Measurements from ENCODE around the gene GPR21.

Gene GPR21, protein sequence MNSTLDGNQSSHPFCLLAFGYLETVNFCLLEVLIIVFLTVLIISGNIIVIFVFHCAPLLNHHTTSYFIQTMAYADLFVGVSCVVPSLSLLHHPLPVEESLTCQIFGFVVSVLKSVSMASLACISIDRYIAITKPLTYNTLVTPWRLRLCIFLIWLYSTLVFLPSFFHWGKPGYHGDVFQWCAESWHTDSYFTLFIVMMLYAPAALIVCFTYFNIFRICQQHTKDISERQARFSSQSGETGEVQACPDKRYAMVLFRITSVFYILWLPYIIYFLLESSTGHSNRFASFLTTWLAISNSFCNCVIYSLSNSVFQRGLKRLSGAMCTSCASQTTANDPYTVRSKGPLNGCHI

DNA sequence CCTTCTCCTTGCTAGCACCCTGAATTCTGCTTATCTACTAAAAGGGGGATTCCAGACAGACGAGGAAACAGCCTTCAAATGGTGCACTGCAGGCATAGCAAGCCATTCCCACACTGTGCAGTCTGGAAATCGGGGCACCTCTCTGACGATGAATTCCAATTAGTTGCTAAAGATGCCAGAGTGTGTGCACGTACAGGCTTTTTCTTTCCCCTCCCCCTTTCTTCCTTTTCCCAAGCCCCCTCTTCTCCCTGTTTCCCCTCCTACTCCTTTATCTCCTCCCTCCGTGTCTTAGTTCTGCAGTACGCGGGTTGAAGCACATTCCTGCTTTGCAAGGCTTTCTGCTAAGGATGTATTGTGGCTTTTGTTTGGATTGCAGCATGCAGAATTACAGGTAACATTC lies at the start of gene GPR21:
Gene GPR21, plus strand, starts transcription at position 316 of the 400 bp plus-strand sequence. CDS start 900 bp downstream, outside the sequence.
- DNase-seq (ENCODE audit: low read depth in 2 of 3, low spot score in 1 of 3): no peak

DNA sequence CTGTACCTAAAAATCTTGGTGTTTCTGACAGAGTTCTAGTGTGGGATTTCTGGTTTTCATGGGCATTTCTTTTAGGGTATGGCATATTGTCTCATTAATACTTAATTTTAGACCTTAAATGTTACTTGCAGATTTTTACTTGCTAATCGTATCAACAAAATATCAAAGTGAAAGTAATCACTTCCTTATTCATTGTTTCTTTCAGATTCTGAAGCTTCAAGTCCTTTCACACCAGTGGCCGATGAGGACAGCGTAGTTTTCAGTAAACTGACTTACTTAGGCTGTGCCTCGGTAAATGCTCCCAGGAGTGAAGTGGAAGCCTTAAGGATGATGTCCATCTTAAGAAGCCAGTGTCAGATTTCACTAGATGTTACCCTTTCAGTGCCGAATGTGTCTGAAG lies 47.5 kb upstream of the GPR21 start:
- no peak for DNase-seq (ENCODE audit: low read depth in 2 of 3, low spot score in 1 of 3)

DNA sequence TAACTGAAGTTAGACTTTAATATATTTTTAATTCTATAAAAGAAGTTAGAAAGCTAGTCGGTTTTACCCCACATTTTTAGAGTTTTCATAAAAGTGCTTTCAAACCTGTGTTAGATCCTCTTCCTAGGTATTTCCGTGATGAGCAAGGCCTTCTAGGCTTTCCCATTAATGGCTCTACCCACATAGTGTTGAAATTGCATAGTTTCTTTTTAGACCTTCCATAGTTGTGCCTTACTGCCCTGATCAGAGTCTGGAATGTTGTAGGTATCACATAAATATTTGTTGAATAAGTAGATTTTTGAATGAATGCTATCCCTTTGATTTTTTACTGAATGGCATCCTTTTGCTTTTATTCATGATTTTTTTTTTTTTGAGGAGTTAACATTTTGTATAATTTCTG lies 45.3 kb upstream of the GPR21 start:
- no peak for DNase-seq (ENCODE audit: low read depth in 2 of 3, low spot score in 1 of 3)

DNA sequence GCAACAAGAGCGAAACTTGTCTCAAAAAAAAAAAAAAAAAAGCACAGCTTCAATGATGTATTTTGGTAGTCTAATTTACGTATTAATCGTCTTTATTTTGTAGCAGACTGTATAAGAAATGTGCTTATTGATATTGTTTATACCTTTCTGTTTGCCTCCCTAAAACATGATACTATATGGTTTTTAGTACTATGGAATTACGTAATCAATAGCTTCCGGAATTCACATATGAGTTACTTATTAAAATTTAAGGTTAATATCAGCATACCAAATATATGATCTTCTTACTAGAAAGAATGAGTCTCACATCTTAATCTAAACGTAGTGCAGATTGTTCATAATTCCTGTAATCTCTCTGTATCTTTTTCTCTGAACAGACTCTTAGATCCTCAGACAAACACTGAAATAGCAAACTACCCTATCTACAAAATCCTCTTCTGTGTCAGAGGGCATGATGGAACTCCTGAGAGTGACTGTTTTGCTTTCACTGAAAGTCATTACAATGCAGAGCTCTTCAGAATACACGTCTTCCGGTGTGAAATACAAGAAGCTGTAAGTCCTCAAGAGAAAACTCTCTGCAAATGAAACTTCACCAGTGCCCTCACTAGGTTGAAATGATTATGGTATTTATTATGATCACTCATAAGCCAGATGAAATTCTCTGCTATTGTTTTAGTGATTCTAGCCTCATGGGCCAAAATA lies 44.4 kb upstream of the GPR21 start:
- DNase-seq (ENCODE audit: low read depth in 2 of 3, low spot score in 1 of 3): no peak

DNA sequence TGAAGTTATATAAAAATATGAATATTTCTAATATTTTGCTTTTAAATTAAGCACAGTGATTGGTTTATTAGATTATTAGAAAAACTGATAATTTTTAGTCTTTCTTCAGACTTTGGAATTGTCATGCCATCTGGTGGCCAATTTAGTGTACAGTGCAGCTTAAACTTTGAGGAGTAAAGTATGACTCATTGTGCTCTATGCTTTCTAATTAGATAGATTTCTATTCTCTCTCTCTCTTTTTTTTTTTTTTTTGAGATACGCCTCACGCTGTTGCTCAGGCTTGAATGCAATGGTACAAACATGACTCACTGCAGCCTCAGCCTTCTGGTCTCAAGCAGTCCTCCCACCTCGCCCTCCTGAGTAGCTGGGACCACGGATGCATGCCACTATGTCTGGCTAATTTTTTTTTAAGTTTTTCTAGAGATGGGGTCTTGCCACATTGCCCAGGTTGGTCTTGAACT lies 42.1 kb upstream of the GPR21 start:
- DNase-seq (ENCODE audit: low read depth in 2 of 3, low spot score in 1 of 3): peak; percentile 2 to 24 (median 10)

DNA sequence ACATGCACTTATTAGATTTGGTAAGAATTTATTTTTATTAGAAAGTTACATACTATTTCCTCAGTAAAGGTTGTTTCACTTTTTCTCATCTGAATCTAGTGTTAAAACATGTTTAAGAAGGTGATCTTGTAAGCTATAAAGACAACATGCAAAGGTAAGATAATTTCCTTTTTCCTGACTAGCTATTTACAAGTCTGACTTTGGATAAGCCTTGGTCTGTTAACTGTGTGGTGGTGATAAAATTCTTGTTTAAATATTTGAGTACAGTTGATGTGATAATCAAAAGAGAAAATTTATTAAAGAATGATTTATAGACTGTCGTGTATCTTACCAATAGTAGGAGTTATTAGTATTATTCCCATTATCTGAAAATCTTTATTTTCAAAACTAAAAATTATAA lies 36.9 kb upstream of the GPR21 start:
- DNase-seq (ENCODE audit: low read depth in 2 of 3, low spot score in 1 of 3): no peak

DNA sequence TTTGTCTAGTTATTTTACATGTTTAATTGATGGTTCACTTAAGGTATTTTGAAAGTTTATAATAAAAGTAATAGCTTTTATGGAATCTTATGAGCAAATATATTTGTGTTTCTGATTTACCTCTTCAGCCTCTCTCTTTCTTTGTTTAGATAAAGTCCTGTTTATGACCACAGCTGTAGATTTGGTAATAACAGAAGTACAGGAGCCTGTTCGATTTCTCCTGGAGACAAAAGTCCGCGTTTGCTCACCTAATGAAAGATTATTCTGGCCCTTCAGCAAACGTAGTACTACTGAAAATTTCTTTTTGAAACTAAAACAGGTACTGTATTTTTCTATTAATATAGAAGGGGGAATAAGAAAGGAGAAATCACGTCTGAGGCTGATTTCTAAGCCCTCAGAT lies 35.0 kb upstream of the GPR21 start:
- DNase-seq (ENCODE audit: low read depth in 2 of 3, low spot score in 1 of 3): no peak

DNA sequence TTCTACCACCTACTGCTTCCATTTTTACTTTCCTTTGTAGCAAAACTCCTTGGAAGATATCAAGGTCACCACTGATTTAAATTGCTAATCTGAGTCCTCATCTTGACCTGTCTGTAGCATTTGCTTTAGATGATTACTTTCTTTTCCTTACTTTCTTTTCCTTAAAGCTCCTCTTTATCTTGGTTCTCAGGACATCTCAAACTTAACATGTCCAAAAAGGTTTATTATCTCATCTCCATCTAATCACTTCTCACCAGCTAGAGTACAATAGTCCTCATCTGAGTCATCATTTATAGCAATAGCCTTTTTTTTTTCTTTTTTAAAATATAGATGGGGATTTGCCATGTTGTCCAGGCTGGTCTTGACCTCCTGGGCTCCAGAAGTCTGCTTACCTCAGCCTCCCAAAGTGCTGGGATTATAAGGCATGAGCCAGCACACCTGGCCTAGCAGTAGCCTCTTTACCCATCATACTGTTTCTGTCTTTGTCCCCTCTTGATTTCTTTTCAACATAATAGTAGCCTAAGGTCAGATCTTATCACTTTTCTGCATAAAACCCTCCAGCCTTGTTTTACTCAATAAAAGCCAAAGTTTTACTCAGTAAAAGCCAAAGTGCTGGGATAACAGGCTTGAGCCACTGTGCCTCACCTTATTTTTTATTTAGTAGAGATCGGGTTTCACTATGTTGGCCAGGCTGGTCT lies 32.9 kb upstream of the GPR21 start:
- no peak for DNase-seq (ENCODE audit: low read depth in 2 of 3, low spot score in 1 of 3)

DNA sequence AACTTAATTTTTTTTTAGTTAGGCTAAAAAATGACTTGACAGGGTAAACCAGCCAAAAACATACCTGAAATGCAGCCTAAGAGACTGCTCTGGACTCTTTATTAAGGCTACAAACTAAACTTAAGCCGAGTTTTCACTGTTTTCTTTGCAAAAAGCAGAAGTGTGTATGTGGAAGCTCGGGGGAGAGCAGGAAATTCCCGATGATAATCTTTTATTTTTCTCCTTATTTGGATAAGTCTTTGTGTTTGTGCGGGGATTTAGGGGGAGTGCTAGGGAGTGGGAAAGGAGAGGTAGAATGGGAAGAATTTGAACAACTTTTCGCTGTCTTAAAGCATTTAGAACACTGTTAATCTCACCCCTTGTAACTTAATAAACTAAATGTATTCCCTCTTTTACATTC lies 30.7 kb upstream of the GPR21 start:
- DNase-seq (ENCODE audit: low read depth in 2 of 3, low spot score in 1 of 3): no peak

DNA sequence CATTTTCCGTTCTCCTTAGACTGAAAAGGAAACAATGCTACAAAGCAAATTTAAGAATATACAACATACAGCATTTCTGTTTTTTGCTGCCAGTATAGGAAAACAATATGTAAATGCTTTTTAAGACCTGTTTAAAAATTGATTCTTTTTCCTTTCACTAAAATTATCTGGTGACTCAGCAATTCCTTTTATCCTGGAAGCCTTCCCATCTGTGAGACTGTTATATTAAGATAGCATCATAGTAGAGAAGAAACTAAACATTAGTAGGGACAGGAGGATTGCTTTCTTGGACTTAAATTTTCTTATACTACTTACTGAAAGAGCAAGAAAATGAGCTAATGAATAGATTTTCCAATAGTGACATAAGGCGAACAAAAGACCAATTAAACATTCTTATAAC lies 30.0 kb upstream of the GPR21 start:
- no peak for DNase-seq (ENCODE audit: low read depth in 2 of 3, low spot score in 1 of 3)

DNA sequence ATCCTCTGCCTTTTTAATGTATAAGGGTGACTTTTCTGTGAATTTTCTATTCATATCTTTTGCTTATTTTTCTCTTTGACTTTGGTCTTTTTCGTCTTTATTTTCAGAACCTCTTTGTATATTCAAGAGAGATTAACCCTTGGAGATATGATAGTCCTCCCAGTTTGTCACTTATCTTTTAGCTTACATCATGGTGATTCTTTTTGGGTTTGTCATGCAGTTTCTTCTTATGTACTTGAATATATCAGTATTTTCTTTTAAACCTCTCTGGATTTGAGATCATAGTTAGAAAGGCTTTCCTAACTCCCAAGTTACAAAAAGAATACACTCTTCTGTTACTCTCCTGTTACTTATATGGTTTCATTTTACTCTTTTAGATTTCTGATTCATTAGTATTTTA lies 27.5 kb upstream of the GPR21 start:
- DNase-seq (ENCODE audit: low read depth in 2 of 3, low spot score in 1 of 3): no peak

DNA sequence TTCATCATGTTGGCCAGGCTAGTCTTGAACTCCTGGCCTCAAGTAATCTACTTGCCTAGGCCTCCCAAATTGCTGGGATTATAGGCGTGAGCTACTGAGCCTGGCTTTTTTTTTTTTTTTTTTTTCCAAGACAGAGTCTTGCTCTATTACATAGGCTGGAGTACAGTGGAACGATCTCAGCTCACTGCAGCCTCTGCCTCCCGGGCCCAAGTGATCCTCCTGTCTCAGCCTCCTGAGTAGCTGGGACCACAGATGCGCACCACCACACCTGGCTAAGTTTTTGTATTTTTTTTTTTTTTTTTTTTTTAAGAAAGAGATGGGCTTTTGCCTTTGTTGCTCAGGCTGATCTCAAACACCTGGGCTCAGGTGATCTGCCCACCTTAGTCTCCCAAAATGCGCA lies 26.2 kb upstream of the GPR21 start:
- no peak for DNase-seq (ENCODE audit: low read depth in 2 of 3, low spot score in 1 of 3)

DNA sequence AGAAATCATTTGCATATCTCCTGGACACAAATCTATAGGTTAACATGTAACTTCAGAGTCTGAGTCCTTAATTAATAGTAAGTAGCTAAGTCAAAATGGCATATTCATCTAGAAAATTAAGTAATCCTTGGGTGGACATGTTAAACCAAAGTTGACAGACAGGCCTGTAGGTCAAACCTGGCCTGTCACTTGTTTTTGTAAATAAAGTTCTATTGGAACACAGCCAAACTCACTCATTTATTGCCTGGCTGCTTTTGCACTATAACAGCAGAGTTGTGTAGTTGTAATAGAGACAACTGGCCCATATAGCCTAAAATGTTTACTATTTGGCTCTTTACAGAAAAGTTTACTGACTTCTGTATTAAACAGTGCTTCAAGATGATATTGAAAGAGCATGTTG lies 24.6 kb upstream of the GPR21 start:
- no peak for DNase-seq (ENCODE audit: low read depth in 2 of 3, low spot score in 1 of 3)

DNA sequence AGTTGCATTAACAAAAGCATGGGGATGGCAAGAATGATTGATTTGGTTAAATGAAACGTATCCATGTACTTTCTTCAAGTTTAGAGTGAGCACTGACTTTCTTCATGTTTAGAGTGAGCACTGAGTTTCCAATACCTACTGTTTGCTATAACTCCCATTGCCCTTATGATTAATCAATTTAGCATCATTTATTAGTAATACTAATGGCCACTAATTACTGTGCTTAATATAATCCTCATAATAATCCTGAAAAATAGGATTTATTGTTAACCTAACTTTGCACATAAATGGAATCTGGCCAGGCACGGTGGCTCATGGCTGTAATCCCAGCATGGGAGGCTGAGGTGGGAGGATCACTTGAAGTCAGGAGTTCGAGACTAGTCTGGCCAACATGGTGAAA lies 22.1 kb upstream of the GPR21 start:
- no peak for DNase-seq (ENCODE audit: low read depth in 2 of 3, low spot score in 1 of 3)

DNA sequence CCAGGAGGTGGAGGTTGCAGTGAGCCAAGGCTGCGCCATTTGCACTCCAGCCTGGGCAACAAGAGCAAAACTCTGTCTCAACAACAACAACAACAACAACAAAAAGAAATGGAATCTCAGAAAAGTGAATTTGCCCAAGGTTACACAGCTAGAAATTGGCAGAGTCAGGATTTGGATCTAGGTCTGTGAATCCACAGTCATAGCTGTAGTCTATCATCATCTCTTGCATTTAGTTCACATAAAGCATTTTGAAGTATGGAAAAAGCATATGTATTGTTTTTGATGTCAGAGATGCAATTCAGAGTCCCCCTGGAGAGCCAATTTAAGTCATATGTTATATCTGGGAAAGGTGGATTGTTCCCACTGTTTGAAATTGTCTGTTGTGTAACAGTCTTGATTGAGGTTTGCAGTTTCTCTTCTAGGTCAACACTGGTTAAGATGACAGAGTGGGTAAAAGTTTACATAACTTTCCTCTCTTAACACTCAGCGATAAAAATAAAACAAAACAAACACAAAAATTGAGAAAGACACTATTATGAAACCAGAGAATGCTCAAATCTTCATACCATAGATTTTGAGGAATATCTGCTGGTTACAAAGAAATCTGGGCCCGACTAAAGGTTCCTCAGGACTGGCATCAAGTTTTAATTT lies 21.5 kb upstream of the GPR21 start:
- DNase-seq (ENCODE audit: low read depth in 2 of 3, low spot score in 1 of 3): no peak

DNA sequence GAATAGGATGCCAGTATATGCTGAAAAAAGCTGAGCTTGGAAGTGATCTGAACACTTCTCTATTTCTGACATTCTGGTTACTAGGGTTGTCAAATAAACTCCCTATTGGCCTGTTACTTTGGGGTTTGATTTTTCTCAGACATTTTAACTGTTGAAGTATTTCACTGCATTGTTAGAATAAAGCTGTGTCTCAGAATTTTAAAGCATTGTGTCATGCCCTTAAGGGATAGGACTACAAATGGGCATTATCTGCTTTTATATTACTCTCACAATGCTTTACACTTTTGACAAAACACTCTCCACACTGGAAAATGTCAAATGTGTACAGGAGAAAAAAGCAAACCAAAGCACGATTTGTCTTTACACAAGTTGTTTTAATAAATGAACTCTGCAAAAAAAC lies 16.8 kb upstream of the GPR21 start:
- no peak for DNase-seq (ENCODE audit: low read depth in 2 of 3, low spot score in 1 of 3)

DNA sequence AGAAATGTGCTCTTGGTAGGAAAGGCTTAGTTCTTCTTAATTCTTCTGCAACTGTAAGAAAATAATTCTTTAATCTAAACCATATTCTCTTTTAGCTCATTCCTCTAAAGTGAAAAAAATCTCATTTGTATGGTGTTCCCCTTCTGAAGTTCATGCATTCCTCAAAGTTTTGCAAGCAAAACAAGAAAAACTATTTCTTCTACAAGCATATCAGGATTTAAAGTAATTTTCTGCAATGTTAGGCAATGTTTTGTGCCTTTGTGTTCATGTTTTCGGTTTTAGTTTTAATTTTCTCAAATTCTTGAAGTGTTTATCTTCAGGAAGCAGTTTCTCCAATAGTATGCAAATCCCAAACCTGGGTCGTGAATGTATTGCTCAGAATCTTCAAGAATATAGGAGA lies 12.7 kb upstream of the GPR21 start:
- no peak for DNase-seq (ENCODE audit: low read depth in 2 of 3, low spot score in 1 of 3)

DNA sequence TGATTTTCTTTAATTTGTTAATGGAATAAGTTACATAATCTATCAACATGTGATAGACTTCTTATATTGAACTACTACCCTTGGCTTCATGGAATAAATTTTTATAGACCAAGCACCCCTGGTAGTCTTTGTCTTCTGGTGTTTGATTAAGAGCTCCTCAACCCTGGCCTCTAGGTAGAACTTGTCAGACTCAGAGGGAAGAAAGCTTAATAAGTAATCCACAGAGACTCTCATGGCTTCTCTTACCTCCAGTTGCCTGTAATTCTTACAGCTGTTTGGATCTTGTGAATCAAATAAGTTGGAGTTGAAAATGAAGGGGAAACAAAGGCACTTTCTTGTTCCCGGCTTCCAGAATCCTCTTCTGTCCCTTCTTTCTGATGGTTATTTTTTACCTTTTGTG lies 7.0 kb upstream of the GPR21 start:
- DNase-seq (ENCODE audit: low read depth in 2 of 3, low spot score in 1 of 3): no peak

DNA sequence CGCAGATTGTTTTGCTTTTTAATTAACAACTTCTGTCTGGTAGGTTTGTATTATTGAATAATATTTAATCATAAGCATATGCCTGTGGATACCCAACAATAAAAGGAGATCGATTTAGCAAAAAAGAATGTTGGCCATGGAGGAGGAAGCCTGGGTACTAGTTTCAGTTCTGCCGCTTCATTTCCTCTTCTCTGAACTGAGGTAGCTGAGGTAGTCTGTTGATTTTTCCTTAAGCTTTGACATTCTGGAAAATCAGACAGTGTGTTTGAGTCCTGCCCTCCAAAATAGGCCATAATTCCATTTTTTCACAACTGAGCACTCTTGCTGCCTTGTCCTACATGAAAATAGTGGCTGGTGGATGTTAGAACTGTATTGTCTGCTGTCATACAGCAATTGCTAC lies 6.0 kb upstream of the GPR21 start:
- DNase-seq (ENCODE audit: low read depth in 2 of 3, low spot score in 1 of 3): no peak

DNA sequence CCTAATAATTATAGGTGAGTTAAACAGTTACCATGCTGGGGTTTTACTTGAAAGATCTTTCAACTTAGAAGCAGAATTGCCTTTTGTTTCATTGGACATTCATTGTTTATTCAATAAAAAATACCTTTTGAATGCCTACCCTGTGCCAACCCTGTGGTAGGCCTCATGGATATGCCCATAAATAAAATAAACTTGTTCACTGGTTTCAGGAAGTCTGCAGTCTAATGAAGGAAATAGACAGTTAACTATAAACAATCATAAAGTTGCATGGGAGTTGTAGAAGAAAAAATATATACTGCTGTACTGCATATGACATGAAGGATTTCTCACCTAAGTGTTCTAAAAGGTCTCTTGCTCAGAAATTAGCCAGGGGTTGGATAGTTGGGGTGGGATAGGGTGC lies 5.3 kb upstream of the GPR21 start:
- no peak for DNase-seq (ENCODE audit: low read depth in 2 of 3, low spot score in 1 of 3)

DNA sequence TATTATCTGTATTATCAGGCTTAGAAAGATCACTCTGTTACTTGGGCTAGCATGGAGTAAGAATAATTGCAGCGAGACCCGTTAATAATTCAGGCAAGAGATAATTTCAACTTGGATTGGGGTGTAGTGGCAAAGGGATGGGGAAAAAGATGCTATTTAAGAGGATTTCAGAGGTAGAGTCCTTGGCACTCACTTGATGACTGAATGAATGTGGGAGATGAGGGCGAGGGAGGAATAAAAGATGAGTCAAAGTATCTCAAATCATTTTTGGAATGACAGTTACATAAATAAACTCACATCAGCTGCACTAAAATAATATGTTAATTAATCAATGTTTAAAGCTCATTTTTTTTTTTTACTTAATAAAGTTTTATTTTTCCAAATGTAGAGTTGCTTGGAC lies 4.5 kb upstream of the GPR21 start:
- DNase-seq (ENCODE audit: low read depth in 2 of 3, low spot score in 1 of 3): no peak

DNA sequence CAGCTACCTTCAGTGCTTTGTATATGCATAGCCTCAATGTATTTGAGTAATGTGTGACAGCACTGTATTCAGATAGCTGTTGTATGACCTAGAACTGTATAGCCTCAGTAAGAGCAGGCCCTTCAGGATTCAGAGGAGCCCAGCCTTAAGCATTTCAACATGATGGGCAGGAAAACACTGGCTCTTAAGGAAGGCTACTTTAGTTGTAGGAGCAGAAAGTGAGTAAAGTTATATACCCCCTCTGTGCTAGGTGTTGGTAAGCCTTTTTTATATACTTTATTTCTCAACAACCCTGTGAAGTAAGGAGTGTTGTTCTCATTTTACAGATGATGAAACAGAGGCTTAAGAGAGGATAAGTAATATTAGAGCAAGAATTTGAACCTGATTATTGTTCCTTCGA lies 1.5 kb upstream of the GPR21 start:
- no peak for DNase-seq (ENCODE audit: low read depth in 2 of 3, low spot score in 1 of 3)

All from stimulated activated CD4-positive, alpha-beta T cell treated with anti-CD3 and anti-CD28 coated beads, Interleukin-12 subunit alpha, Interleukin-12 subunit beta, amount 100 ng/mL, for 48 hours (primary cell).